AG04449 (cell line): Measurements from ENCODE around the gene TMEM51.

Experiments
- CTCF ChIA-PET: fragments of 350-600 bp; formaldehyde crosslinking; extraction: SDS; loops from one replicate; lab custom pipeline; 2021; ENCODE audit warnings: antibody characterized with exemption; lab: Yijun Ruan, JAX
- POLR2A ChIA-PET: fragments of 400-600, 350-600 bp; formaldehyde crosslinking; extraction: SDS; loops from one replicate; lab custom pipeline; 2020; ENCODE audit warnings: antibody characterized with exemption, inconsistent platforms; lab: Yijun Ruan, JAX
- DNase-seq: peaks from one replicate; pipeline ENCODE4 v3.0.0-alpha.2; 2010; ENCODE audit warnings: low read depth, low spot score
- H3K4me3 ChIP-seq: 2 replicates; pipeline ENCODE4 v1.5.1; 2011; ENCODE audit warnings: low read depth, mild to moderate bottlenecking, control low read depth, low read length
- CTCF ChIP-seq: IDR thresholded peaks from one replicate; pipeline ENCODE4 v1.5.1; 2011; ENCODE audit warnings: mild to moderate bottlenecking, moderate library complexity, low read length, control low read depth, inconsistent platforms; ENCODE audit not compliant: insufficient read depth; ENCODE audit errors: missing control alignments

The TMEM51 gene

GRCh38 chr1:15224974-15225373, 71.4 kb downstream of the TMEM51 start:
- DNase-seq: no peak
- CTCF ChIA-PET: interaction anchor here (1.0 kb wide), 1 partner anchor 72 kb away, joined by 3 read pairs; no protein-coding TSS in a partner anchor
- POLR2A ChIA-PET: no interaction called here
- no peak for TF ChIP-seq CTCF
- H3K4me3 ChIP-seq: no peak overlapping the region

- POLR2A ChIA-PET: no interaction called here
- H3K4me3 ChIP-seq: no peak overlapping the region
- no peak for DNase-seq
- TF ChIP-seq CTCF: no peak
- CTCF ChIA-PET: interaction anchor here (1.0 kb wide), 1 partner anchor 73 kb away, joined by 3 read pairs; no protein-coding TSS in a partner anchor
These were observed 71.9 kb downstream of the TMEM51 start for GRCh38 chr1:15225461-15225860.

- ChIA-PET POLR2A (no interaction called here), CTCF (no interaction called here)
- no peak for DNase-seq
- H3K4me3 ChIP-seq: no peak overlapping the region
- TF ChIP-seq CTCF: no peak
These were observed 73.1 kb downstream of the TMEM51 start for GRCh38 chr1:15226388-15227255.

GRCh38 chr1:15229707-15230131, 76.2 kb downstream of the TMEM51 start:
- POLR2A ChIA-PET: no interaction called here
- CTCF ChIA-PET: interaction anchor here (0.8 kb wide), 1 partner anchor 36 kb away, joined by 3 read pairs; no protein-coding TSS in a partner anchor
- TF ChIP-seq CTCF: no peak
- no peak for DNase-seq
- H3K4me3 ChIP-seq: no peak overlapping the region

- no peak overlapping the region for H3K4me3 ChIP-seq
- ChIA-PET POLR2A (no interaction called here), CTCF (interaction anchor here (1.1 kb wide), 1 partner anchor 101 kb away, joined by 3 read pairs; no protein-coding TSS in a partner anchor)
- no peak for TF ChIP-seq CTCF
- DNase-seq: no peak
These were observed 78.2 kb downstream of the TMEM51 start for GRCh38 chr1:15231714-15232201.

GRCh38 chr1:15233689-15234088, 80.1 kb downstream of the TMEM51 start:
- no peak for DNase-seq
- CTCF ChIA-PET: interaction anchor here (1.2 kb wide), 1 partner anchor 11 kb away, joined by 3 read pairs; no protein-coding TSS in a partner anchor
- TF ChIP-seq CTCF: no peak
- POLR2A ChIA-PET: no interaction called here
- H3K4me3 ChIP-seq: no peak overlapping the region
